A549 (cell line): ENCODE data around the gene RELL2. TPM values are rescaled to one million over a fixed set of nuclear protein-coding genes. Genes with fewer than 3 reads are reported as not detected.

Source experiments
- ATAC-seq, 2 experiments: fragments of 200-7000 bp in 1 of 2; fragments of >200 bp in 1 of 2; cut with Nextera tagmentation in 1 of 2; cut with Tn5 transposase in 1 of 2; 3 replicates each; pipeline versions ENCODE4 v1.8.0 to v1.9.1; 2018 to 2020; ENCODE audit warnings: mild to moderate bottlenecking in 1 of 2, moderate library complexity in 1 of 2
- CTCF ChIA-PET: fragments of 300-600 bp; sonication (Branson Sonifier 250); formaldehyde crosslinking; extraction: SDS; loops from one replicate; lab custom pipeline; 2021; ENCODE audit warnings: antibody characterized with exemption, inconsistent platforms; lab: Yijun Ruan, JAX
- POLR2A ChIA-PET: fragments of 350-600 bp; formaldehyde crosslinking; extraction: SDS; loops from one replicate; lab custom pipeline; 2021; ENCODE audit warnings: antibody characterized with exemption, inconsistent platforms; lab: Yijun Ruan, JAX
- DNase-seq, 2 experiments: peaks; one replicate each; pipeline versions ENCODE4 v3.0.0 to v3.0.0-alpha.2; 2011 to 2016; ENCODE audit warnings: low read depth in 1 of 2, low spot score in 1 of 2
- FAIRE-seq: peaks from 2 replicates; lab custom pipeline; 2011; peaks lifted over from hg19 to GRCh38; lab: Jason Lieb, UNC
- H3K27ac ChIP-seq, 2 experiments: fragments of >200 bp; sonication (Bioruptor Twin); formaldehyde crosslinking; 3 replicates each; pipeline ENCODE4 v1.5.1; 2016 to 2017
- H3K4me1 ChIP-seq: fragments of >200 bp; sonication (Bioruptor Twin); formaldehyde crosslinking; 3 replicates; pipeline ENCODE4 v1.6.1; 2016
- H3K4me2 ChIP-seq: fragments of >200 bp; sonication (Bioruptor Twin); formaldehyde crosslinking; 3 replicates; pipeline ENCODE4 v1.6.1; 2016
- H3K4me3 ChIP-seq: fragments of >200 bp; sonication (Bioruptor Twin); formaldehyde crosslinking; 3 replicates; pipeline ENCODE4 v1.5.1; 2016
- H3K9me3 ChIP-seq: fragments of >200 bp; sonication (Bioruptor Twin); formaldehyde crosslinking; 3 replicates; pipeline ENCODE4 v1.6.1; 2016
- CBX8 ChIP-seq: fragments of 200-600 bp; sonication (generic); IDR thresholded peaks from 2 replicates; pipeline ENCODE4 v1.6.1; 2016
- CEBPB ChIP-seq, 2 experiments: fragments of >200 bp in 1 of 2; sonication (Bioruptor Twin) in 1 of 2; formaldehyde crosslinking in 1 of 2; IDR thresholded peaks; 2 replicates each; pipeline ENCODE4 v1.6.1; 2012 to 2016
- EHF ChIP-seq: fragments of 250-450 bp; sonication (Bioruptor Pico); IDR thresholded peaks from 2 replicates; pipeline ENCODE4 v1.5.0; 2020; ENCODE audit warnings: mild to moderate bottlenecking
- ESRRA ChIP-seq: fragments of 150-350 bp; IDR thresholded peaks from 2 replicates; pipeline ENCODE4 v1.6.1; 2014; ENCODE audit warnings: mild to moderate bottlenecking, low read length, borderline replicate concordance
- FOSB ChIP-seq: fragments of 250-450 bp; sonication (Bioruptor Pico); IDR thresholded peaks from 2 replicates; pipeline ENCODE4 v1.5.0; 2020; ENCODE audit warnings: mild to moderate bottlenecking, moderate library complexity
- FOSL2 ChIP-seq, 2 experiments: fragments of 450-650 bp in 1 of 2; fragments of >200 bp in 1 of 2; sonication (Bioruptor Twin) in 1 of 2; formaldehyde crosslinking; IDR thresholded peaks; 2 replicates each; pipeline versions ENCODE4 v1.5.0 to v1.6.1; 2016 to 2020; ENCODE audit warnings: mild to moderate bottlenecking in 1 of 2, moderate library complexity in 1 of 2
- HOXA7 ChIP-seq: fragments of 250-450 bp; sonication (Bioruptor Pico); IDR thresholded peaks from 2 replicates; pipeline ENCODE4 v1.5.0; 2020; ENCODE audit warnings: mild to moderate bottlenecking, moderate library complexity
- JUNB ChIP-seq: fragments of >200 bp; sonication (Bioruptor Twin); formaldehyde crosslinking; IDR thresholded peaks from 2 replicates; pipeline ENCODE4 v1.6.1; 2016
- PHF8 ChIP-seq: fragments of 200-600 bp; sonication (generic); IDR thresholded peaks from 2 replicates; pipeline ENCODE4 v1.6.1; 2016; ENCODE audit warnings: low read depth, mild to moderate bottlenecking, antibody characterized with exemption, moderate library complexity, borderline replicate concordance
- POLR2AphosphoS2 ChIP-seq: conservative IDR thresholded peaks from 2 replicates; pipeline ENCODE4 v1.6.1; 2012; ENCODE audit warnings: low read length, improper control_type of control experiment, inconsistent platforms
- RAD21 ChIP-seq, 2 experiments: fragments of >200 bp in 1 of 2; sonication (Bioruptor Twin) in 1 of 2; formaldehyde crosslinking in 1 of 2; IDR thresholded peaks in 1 of 2; conservative IDR thresholded peaks in 1 of 2; 2 replicates in 1 of 2; 3 replicates in 1 of 2; pipeline ENCODE4 v1.6.1; 2012 to 2018; ENCODE audit warnings: inconsistent platforms in 1 of 2
- RCOR1 ChIP-seq: fragments of 150-350 bp; IDR thresholded peaks from 2 replicates; pipeline ENCODE4 v1.6.1; 2014; ENCODE audit warnings: antibody characterized with exemption, low read length, low read depth
- RFX5 ChIP-seq: fragments of 450-650 bp; IDR thresholded peaks from 2 replicates; pipeline ENCODE4 v1.7.1; 2014; ENCODE audit warnings: antibody characterized with exemption, mild to moderate bottlenecking, moderate library complexity
- SREBF2 ChIP-seq: fragments of 450-650 bp; IDR thresholded peaks from 2 replicates; pipeline ENCODE4 v1.6.1; 2014; ENCODE audit warnings: mild to moderate bottlenecking, moderate library complexity
- TP53 ChIP-seq: fragments of 250-450 bp; sonication (Bioruptor Pico); IDR thresholded peaks from 2 replicates; pipeline ENCODE4 v1.5.0; 2021; ENCODE audit warnings: mild to moderate bottlenecking, moderate library complexity
- WGBS: methylation state at CpG from one replicate; pipeline ENCODE4 v1.1.6; 2017; ENCODE audit errors: missing lambda C conversion rate; 5-methylcytosine and 5-hydroxymethylcytosine counted together
- polyA plus RNA-seq, 4 experiments: library from polyadenylated mRNA; depleted of rRNA in 3 of 4; stranded (reverse); fragments of >200 nt; fragmentation: RNase III in 1 of 4; extraction: RNeasy Plus Mini Kit Qiagen cat#74134 plus additional on column Dnase treatment in 1 of 4; gene quantifications; 2 replicates in 3 of 4; 3 replicates in 1 of 4; pipeline ENCODE4 v1.2.3, GENCODE V29; 2011 to 2017
- TF ChIP-seq, protein P1 (sequence below): IDR thresholded peaks from 2 replicates; pipeline ENCODE4 v1.6.1; 2012; ENCODE audit warnings: low read depth, borderline replicate concordance
- TF ChIP-seq, protein P2 (sequence below): fragments of 250-450 bp; sonication (Bioruptor Pico); IDR thresholded peaks from 2 replicates; pipeline ENCODE4 v1.5.0; 2021; ENCODE audit warnings: mild to moderate bottlenecking, moderate library complexity, borderline replicate concordance
- TF ChIP-seq, protein P3 (sequence below): fragments of >200 bp; sonication (Bioruptor Twin); formaldehyde crosslinking; IDR thresholded peaks from 3 replicates; pipeline ENCODE4 v1.6.1; 2016
- TF ChIP-seq, protein P4 (sequence below): fragments of 200-600 bp; sonication (generic); IDR thresholded peaks from 2 replicates; pipeline ENCODE4 v1.6.1; 2016; ENCODE audit warnings: antibody characterized with exemption, mild to moderate bottlenecking, moderate library complexity
- TF ChIP-seq, protein P5 (sequence below): fragments of 250-450 bp; sonication (Bioruptor Pico); IDR thresholded peaks from 2 replicates; pipeline ENCODE4 v1.5.0; 2020; ENCODE audit warnings: low read depth, mild to moderate bottlenecking, moderate library complexity

Gene RELL2
- polyA plus RNA-seq, 2 of the 4 experiments (the other 2 are of a cell fraction) = 3.6 to 6.5 TPM

DNA sequence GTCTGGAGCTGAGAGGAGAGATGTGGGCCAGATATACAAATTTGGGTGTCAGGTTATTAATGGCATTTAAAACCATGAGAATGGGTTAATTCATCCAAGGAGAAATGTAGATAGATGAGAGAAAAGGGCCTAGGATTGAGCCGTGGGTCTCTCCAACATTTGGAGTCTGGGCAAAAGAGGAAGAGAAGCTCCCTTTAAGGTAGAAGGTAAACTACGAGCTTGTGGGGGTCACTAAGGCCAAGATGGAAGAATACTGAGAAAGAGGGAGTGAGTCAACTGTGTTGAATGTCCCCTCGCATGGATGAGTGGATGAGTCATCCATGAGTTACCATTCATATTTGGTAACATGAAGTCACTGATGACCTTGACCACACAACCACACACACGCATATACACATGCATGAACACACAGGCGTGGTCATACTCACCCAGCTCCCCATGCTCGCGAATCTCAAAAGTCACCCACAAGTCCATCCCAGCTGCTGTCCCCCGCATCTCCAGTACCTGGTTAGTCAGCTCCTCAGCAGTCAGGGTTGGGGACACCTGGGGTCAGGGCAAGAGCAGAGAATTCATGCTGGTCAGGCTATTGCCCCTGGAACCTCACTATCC lies 21.2 kb downstream of the RELL2 start:
- peak; percentile 32 to 44; a peak in 3 of 6 replicates for ATAC-seq
- peaks cover 9% of the 10 kb centered on the region for H3K4me1 ChIP-seq
- no peak for FAIRE-seq
- no peak overlapping the region for H3K27ac ChIP-seq
- H3K4me3 ChIP-seq = no peak overlapping the region
- TF ChIP-seq FOSL2 (IDR thresholded peaks at IDR 0.05) (0 out of 2 replicates have a peak, but pooled peaks have one; percentile 27), FOSL2 (CRISPR knock-in tag; IDR thresholded peaks at IDR 0.05) (peak; percentile 93), ESRRA (no peak), JUNB (0 out of 2 replicates have a peak, but pooled peaks have one; percentile 17), RCOR1 (no peak), CBX8 (no peak)
- WGBS = 61% methylated on average over 8 of the region's 8 CpGs
- POLR2A ChIA-PET = no interaction called here
- no peaks in the 10 kb centered on the region for H3K9me3 ChIP-seq
- CTCF ChIA-PET = interaction anchor here (0.8 to 2.4 kb wide), 10 partner anchors 11 to 303 kb away, joined by 3 to 11 read pairs (median 5); partner anchors contain the start of gene DIAPH1
- peak; percentile 63 to 70 for DNase-seq
- H3K4me2 ChIP-seq = peak overlapping the region; percentile 35

DNA sequence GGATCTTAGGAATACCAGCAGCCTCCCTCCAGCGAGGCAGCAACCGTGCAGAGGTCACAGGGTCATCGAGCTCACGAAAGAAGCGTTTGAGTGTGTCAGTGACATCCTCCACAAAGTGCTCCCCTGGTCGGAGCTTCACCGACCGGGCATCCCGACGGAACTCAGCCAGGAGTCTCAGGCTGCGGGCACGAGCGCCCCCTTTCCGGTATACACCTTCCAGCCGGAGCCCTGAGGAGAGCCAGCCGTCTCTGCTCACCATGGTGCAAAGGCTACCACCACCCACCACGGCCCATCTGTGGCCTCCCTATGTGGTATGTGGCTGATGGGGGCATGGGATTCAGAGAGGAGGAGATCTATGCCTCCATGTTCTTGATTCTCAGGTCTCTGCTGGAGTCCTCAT lies 25.2 kb downstream of the RELL2 start:
- Histone ChIP-seq H3K27ac (no peak overlapping the region), H3K4me2 (no peak overlapping the region), H3K9me3 (no peaks in the 10 kb centered on the region), H3K4me3 (no peak overlapping the region), H3K4me1 (peaks cover 12% of the 10 kb centered on the region)
- WGBS = 85% methylated on average over 17 of the region's 17 CpGs
- DNase-seq (no peak), ATAC-seq (no peak), FAIRE-seq (no peak)
- TF ChIP-seq, protein P1, sequence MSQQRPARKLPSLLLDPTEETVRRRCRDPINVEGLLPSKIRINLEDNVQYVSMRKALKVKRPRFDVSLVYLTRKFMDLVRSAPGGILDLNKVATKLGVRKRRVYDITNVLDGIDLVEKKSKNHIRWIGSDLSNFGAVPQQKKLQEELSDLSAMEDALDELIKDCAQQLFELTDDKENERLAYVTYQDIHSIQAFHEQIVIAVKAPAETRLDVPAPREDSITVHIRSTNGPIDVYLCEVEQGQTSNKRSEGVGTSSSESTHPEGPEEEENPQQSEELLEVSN = no peak
- no peak for TF ChIP-seq CBX8
- TF ChIP-seq RFX5 = no peak
- no peak for TF ChIP-seq RAD21 (conservative IDR thresholded peaks at IDR 0.05 in 1 of 2, IDR thresholded peaks at IDR 0.05 in 1 of 2)
- TF ChIP-seq, protein P2, sequence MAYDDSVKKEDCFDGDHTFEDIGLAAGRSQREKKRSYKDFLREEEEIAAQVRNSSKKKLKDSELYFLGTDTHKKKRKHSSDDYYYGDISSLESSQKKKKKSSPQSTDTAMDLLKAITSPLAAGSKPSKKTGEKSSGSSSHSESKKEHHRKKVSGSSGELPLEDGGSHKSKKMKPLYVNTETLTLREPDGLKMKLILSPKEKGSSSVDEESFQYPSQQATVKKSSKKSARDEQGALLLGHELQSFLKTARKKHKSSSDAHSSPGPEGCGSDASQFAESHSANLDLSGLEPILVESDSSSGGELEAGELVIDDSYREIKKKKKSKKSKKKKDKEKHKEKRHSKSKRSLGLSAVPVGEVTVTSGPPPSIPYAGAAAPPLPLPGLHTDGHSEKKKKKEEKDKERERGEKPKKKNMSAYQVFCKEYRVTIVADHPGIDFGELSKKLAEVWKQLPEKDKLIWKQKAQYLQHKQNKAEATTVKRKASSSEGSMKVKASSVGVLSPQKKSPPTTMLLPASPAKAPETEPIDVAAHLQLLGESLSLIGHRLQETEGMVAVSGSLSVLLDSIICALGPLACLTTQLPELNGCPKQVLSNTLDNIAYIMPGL (CRISPR knock-in tag) = no peak
- no peak for TF ChIP-seq EHF (CRISPR knock-in tag)
- TF ChIP-seq FOSL2 (IDR thresholded peaks at IDR 0.05) = no peak
- no peak for TF ChIP-seq FOSL2 (CRISPR knock-in tag; IDR thresholded peaks at IDR 0.05)
- TF ChIP-seq PHF8 = no peak
- no peak for TF ChIP-seq CEBPB (IDR thresholded peaks at IDR 0.05)
- TF ChIP-seq, protein P3, sequence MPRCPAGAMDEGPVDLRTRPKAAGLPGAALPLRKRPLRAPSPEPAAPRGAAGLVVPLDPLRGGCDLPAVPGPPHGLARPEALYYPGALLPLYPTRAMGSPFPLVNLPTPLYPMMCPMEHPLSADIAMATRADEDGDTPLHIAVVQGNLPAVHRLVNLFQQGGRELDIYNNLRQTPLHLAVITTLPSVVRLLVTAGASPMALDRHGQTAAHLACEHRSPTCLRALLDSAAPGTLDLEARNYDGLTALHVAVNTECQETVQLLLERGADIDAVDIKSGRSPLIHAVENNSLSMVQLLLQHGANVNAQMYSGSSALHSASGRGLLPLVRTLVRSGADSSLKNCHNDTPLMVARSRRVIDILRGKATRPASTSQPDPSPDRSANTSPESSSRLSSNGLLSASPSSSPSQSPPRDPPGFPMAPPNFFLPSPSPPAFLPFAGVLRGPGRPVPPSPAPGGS = no peak
- TF ChIP-seq HOXA7 (CRISPR knock-in tag) = no peak
- no peak for TF ChIP-seq POLR2AphosphoS2
- no peak for TF ChIP-seq FOSB (CRISPR knock-in tag)
- no peak for TF ChIP-seq SREBF2
- TF ChIP-seq, protein P4, sequence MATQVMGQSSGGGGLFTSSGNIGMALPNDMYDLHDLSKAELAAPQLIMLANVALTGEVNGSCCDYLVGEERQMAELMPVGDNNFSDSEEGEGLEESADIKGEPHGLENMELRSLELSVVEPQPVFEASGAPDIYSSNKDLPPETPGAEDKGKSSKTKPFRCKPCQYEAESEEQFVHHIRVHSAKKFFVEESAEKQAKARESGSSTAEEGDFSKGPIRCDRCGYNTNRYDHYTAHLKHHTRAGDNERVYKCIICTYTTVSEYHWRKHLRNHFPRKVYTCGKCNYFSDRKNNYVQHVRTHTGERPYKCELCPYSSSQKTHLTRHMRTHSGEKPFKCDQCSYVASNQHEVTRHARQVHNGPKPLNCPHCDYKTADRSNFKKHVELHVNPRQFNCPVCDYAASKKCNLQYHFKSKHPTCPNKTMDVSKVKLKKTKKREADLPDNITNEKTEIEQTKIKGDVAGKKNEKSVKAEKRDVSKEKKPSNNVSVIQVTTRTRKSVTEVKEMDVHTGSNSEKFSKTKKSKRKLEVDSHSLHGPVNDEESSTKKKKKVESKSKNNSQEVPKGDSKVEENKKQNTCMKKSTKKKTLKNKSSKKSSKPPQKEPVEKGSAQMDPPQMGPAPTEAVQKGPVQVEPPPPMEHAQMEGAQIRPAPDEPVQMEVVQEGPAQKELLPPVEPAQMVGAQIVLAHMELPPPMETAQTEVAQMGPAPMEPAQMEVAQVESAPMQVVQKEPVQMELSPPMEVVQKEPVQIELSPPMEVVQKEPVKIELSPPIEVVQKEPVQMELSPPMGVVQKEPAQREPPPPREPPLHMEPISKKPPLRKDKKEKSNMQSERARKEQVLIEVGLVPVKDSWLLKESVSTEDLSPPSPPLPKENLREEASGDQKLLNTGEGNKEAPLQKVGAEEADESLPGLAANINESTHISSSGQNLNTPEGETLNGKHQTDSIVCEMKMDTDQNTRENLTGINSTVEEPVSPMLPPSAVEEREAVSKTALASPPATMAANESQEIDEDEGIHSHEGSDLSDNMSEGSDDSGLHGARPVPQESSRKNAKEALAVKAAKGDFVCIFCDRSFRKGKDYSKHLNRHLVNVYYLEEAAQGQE = no peak
- TF ChIP-seq TP53 (CRISPR knock-in tag) = no peak
- TF ChIP-seq, protein P5, sequence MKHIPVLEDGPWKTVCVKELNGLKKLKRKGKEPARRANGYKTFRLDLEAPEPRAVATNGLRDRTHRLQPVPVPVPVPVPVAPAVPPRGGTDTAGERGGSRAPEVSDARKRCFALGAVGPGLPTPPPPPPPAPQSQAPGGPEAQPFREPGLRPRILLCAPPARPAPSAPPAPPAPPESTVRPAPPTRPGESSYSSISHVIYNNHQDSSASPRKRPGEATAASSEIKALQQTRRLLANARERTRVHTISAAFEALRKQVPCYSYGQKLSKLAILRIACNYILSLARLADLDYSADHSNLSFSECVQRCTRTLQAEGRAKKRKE (CRISPR knock-in tag) = no peak
- ChIA-PET POLR2A (no interaction called here), CTCF (interaction anchor here (1.0 to 4.1 kb wide), 4 partner anchors 9 to 218 kb away, joined by 3 to 41 read pairs (median 4); partner anchors contain the start of gene ARAP3)
